Neural progenitor cell (in vitro differentiated cells): ENCODE measurements around the gene SLAMF8. TPM values are rescaled to one million over a fixed set of nuclear protein-coding genes. Genes with fewer than 3 reads are reported as not detected.

Source experiments
- DNase-seq: peaks from one replicate; pipeline ENCODE4 v3.0.0-alpha.2; 2016; ENCODE audit warnings: low spot score
- H2AFZ ChIP-seq: fragments of 200-600 bp; sonication (generic); replicated peaks from 2 replicates; pipeline ENCODE4 v1.6.1; 2016; ENCODE audit warnings: antibody characterized with exemption
- H3F3A ChIP-seq: fragments of 200-600 bp; sonication (generic); 2 replicates; pipeline ENCODE4 v1.6.1; 2016; ENCODE audit warnings: antibody characterized with exemption, low read depth
- H3K27ac ChIP-seq: fragments of 200-600 bp; sonication (generic); 2 replicates; pipeline ENCODE4 v1.5.1; 2016; ENCODE audit warnings: mild to moderate bottlenecking
- H3K27me3 ChIP-seq: fragments of 200-600 bp; sonication (generic); 2 replicates; pipeline ENCODE4 v1.6.1; 2016; ENCODE audit warnings: mild to moderate bottlenecking, moderate library complexity
- H3K36me3 ChIP-seq: fragments of 200-600 bp; sonication (generic); 2 replicates; pipeline ENCODE4 v1.5.1; 2016
- H3K4me1 ChIP-seq: fragments of 200-600 bp; sonication (generic); 2 replicates; pipeline ENCODE4 v1.6.1; 2016; ENCODE audit warnings: mixed run types
- H3K4me2 ChIP-seq: fragments of 200-600 bp; sonication (generic); 2 replicates; pipeline ENCODE4 v1.6.1; 2016
- H3K4me3 ChIP-seq: fragments of 200-600 bp; sonication (generic); 2 replicates; pipeline ENCODE4 v1.5.1; 2016
- H3K79me2 ChIP-seq: fragments of 200-600 bp; sonication (generic); 2 replicates; pipeline ENCODE4 v1.6.1; 2016; ENCODE audit warnings: low read depth
- H3K9ac ChIP-seq: fragments of 200-600 bp; sonication (generic); 2 replicates; pipeline ENCODE4 v1.6.1; 2016
- H3K9me3 ChIP-seq: fragments of 200-600 bp; sonication (generic); 2 replicates; pipeline ENCODE4 v1.5.1; 2016; ENCODE audit warnings: low read depth
- H4K20me1 ChIP-seq: fragments of 200-600 bp; sonication (generic); 2 replicates; pipeline ENCODE4 v1.6.1; 2016; ENCODE audit warnings: low read depth
- H3K27ac Mint-ChIP-seq: 3 replicates; pipeline ENCODE4 v1.8.0; 2021; ENCODE audit warnings: mixed read lengths
- H3K27me3 Mint-ChIP-seq: 2 replicates; pipeline ENCODE4 v1.8.0; 2022; ENCODE audit warnings: low read depth, mild to moderate bottlenecking, inconsistent platforms, moderate library complexity, mixed read lengths; ENCODE audit not compliant: insufficient read depth
- H3K36me3 Mint-ChIP-seq: 3 replicates; pipeline ENCODE4 v1.8.0; 2021; ENCODE audit warnings: mixed read lengths
- H3K4me1 Mint-ChIP-seq: 3 replicates; pipeline ENCODE4 v1.8.0; 2021; ENCODE audit warnings: mixed read lengths
- H3K4me3 Mint-ChIP-seq: 3 replicates; pipeline ENCODE4 v1.8.0; 2021; ENCODE audit warnings: mild to moderate bottlenecking, moderate library complexity, mixed read lengths
- H3K9me3 Mint-ChIP-seq: 3 replicates; pipeline ENCODE4 v1.8.0; 2020; ENCODE audit warnings: mixed read lengths
- CTCF ChIP-seq: fragments of 200-600 bp; sonication (generic); IDR thresholded peaks from 2 replicates; pipeline ENCODE4 v1.5.1; 2017; ENCODE audit warnings: antibody characterized with exemption, mild to moderate bottlenecking
- EZH2 ChIP-seq: fragments of 200-600 bp; sonication (generic); IDR thresholded peaks from 2 replicates; pipeline ENCODE4 v1.6.1; 2017; ENCODE audit warnings: antibody characterized with exemption, mild to moderate bottlenecking, moderate library complexity
- EZH2phosphoT487 ChIP-seq: fragments of 200-600 bp; sonication (generic); IDR thresholded peaks from 2 replicates; pipeline ENCODE4 v1.6.1; 2017; ENCODE audit warnings: antibody characterized with exemption
- total RNA-seq: library from RNA; depleted of rRNA; stranded (reverse); fragments of >200 nt; gene quantifications from 2 replicates; pipeline ENCODE4 v1.2.3, GENCODE V29; 2015; ENCODE audit warnings: low replicate concordance

Gene SLAMF8
- total RNA-seq, 1 donor from 2014 or later, result not detected

DNA sequence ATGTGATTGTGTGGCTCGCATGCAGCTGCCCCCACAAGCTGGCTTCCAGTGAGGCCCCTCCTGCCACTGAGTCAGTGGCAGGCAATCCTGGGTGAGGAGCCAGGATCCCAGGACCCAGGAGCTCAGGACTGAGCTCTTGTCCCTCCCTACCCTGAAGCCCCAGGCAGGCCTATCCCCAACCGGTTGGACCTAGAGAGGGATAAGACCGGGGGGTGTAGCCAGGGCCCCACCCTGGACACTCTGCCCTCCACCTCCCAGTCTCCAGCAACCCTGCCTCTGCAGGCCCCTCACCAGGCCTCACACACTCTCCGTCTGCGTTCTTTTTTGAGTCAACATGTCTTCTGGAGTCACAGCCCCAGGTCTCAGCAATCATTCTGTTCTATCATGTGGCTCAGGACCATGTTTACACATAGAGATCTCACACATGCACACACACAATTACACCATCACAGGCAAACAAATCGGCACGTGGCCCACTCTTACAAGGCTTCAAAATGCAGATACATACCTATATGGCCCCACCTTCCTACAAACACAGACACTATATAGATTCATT, 33.2 kb downstream of the SLAMF8 start:
- no peaks in the 10 kb centered on the region for H3K36me3 Mint-ChIP-seq
- Histone ChIP-seq H3K4me2 (no peak overlapping the region), H3K36me3 (no peaks in the 10 kb centered on the region), H3K27me3 (peaks cover 43% of the 10 kb centered on the region), H3K79me2 (no peaks in the 10 kb centered on the region), H3K9me3 (no peaks in the 10 kb centered on the region), H3K4me3 (no peak overlapping the region), H2AFZ (no peak overlapping the region), H3K27ac (no peak overlapping the region), H3K4me1 (peaks cover under 1% of the 10 kb centered on the region), H3F3A (no peaks in the 10 kb centered on the region), H4K20me1 (no peaks in the 10 kb centered on the region), H3K9ac (no peak overlapping the region)
- peaks cover 18% of the 10 kb centered on the region for H3K27me3 Mint-ChIP-seq
- H3K4me3 Mint-ChIP-seq, result no peak overlapping the region
- no peak overlapping the region for H3K27ac Mint-ChIP-seq
- H3K9me3 Mint-ChIP-seq, result peaks cover 5% of the 10 kb centered on the region
- TF ChIP-seq EZH2phosphoT487 (no peak), CTCF (no peak), EZH2 (no peak)
- no peak for DNase-seq
- H3K4me1 Mint-ChIP-seq, result peaks cover 3% of the 10 kb centered on the region

DNA sequence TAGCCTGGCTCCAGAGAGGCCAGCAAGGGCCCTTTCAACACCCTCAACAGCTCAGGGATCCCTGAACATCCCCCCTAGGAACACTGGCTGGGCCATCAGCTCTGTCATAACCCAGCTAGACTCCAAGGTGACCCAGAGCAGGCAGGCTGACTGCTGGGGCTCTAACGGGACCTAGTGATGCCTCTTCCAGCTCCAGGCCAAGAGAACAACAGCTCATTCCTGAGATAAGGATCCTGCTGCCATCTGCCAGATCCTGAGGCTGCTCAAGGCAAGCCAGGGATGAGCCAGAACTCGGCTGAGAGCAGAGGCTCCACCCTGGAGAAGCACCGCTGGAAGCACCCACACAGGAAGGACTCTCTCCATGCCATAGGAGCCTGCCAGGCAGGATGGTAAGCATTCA, 33.8 kb downstream of the SLAMF8 start:
- H3K36me3 ChIP-seq, result no peaks in the 10 kb centered on the region
- Mint-ChIP-seq H3K36me3 (no peaks in the 10 kb centered on the region), H3K4me3 (no peak overlapping the region), H3K27ac (no peak overlapping the region), H3K4me1 (peaks cover 3% of the 10 kb centered on the region), H3K9me3 (peaks cover 5% of the 10 kb centered on the region), H3K27me3 (peaks cover 13% of the 10 kb centered on the region)
- no peaks in the 10 kb centered on the region for H3K9me3 ChIP-seq
- H3K27me3 ChIP-seq, result peaks cover 37% of the 10 kb centered on the region
- no peak overlapping the region for H3K9ac ChIP-seq
- H3K79me2 ChIP-seq, result no peaks in the 10 kb centered on the region
- no peak overlapping the region for H3K4me2 ChIP-seq
- no peak overlapping the region for H2AFZ ChIP-seq
- no peaks in the 10 kb centered on the region for H4K20me1 ChIP-seq
- DNase-seq, result no peak
- H3K4me1 ChIP-seq, result peaks cover 6% of the 10 kb centered on the region
- no peak overlapping the region for H3K4me3 ChIP-seq
- TF ChIP-seq EZH2 (no peak), EZH2phosphoT487 (no peak), CTCF (no peak)
- no peak overlapping the region for H3K27ac ChIP-seq
- no peaks in the 10 kb centered on the region for H3F3A ChIP-seq

- Histone ChIP-seq H2AFZ (no peak overlapping the region), H3K9me3 (no peaks in the 10 kb centered on the region), H4K20me1 (no peaks in the 10 kb centered on the region), H3K36me3 (no peaks in the 10 kb centered on the region), H3K27ac (no peak overlapping the region), H3K4me3 (no peak overlapping the region), H3F3A (no peaks in the 10 kb centered on the region), H3K9ac (no peak overlapping the region), H3K27me3 (peaks cover 29% of the 10 kb centered on the region), H3K79me2 (no peaks in the 10 kb centered on the region), H3K4me2 (no peak overlapping the region), H3K4me1 (peaks cover 14% of the 10 kb centered on the region)
- H3K4me3 Mint-ChIP-seq, result no peak overlapping the region
- H3K36me3 Mint-ChIP-seq, result no peaks in the 10 kb centered on the region
- H3K27me3 Mint-ChIP-seq, result peaks cover 13% of the 10 kb centered on the region
- no peak for DNase-seq
- peaks cover 5% of the 10 kb centered on the region for H3K9me3 Mint-ChIP-seq
- TF ChIP-seq EZH2phosphoT487, result no peak
- no peak for TF ChIP-seq EZH2
- TF ChIP-seq CTCF, result no peak
- H3K27ac Mint-ChIP-seq, result no peak overlapping the region
- H3K4me1 Mint-ChIP-seq, result peaks cover 3% of the 10 kb centered on the region
These were observed 34.5 kb downstream of the SLAMF8 start for GRCh38 chr1:159861218-159861617.
